ENCODE results near the gene AGAP1. TPM values are rescaled to one million over a fixed set of nuclear protein-coding genes. Genes with fewer than 3 reads are reported as not detected.

The AGAP1 gene
- polyA plus RNA-seq, 1 donor from 2014 or later = 17.4 TPM

DNA sequence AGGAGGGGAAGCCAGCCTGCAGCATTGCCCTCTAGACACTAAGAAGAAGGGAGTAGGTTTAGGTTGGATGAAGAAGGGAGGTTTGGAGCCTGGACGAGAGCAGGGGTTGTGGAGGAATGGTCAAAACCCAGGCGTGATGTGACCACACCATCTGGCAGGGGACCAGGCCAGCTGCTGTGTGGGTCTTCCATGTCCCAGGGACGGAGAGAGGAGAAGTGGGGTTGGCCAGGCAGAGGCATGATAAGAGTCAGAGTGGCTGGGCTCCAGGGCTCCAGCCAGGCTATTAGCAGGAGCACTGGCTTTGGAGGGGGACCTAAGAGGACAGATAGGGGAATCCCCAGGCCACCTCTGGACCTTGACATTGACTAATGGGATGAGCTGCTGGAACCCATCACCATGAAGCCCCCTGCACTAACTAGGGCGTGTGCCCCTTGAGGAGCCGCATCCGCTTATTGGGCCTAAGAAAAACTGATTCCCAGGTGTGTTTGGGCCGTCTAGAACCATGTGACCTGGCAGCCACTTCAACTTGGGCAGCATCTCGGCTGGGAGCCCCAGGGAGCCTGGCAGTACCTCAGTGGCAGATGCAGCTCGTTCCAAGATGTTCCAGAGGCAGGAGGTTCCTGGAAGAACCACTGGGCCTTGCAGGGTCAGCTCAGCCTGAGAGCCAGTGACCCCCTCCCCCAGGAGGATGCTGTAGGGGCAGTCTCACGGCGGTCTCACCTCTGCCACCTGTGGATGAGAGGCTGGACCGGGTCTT lies 235.1 kb downstream of the AGAP1 start:
- Histone ChIP-seq H4K20me1 (ENCODE audit: insufficient read depth) (no peaks in the 10 kb centered on the region), H3K4me3 (ENCODE audit: low read length) (peak overlapping the region; percentile 8), H2AFZ (ENCODE audit: low read depth, low read length) (no peak overlapping the region), H3K4me2 (ENCODE audit: low read length) (no peak overlapping the region), H3K27ac (ENCODE audit: low read length) (no peak overlapping the region), H3K36me3 (ENCODE audit: insufficient read depth, low read length) (no peaks in the 10 kb centered on the region), H3K9ac (ENCODE audit: low read length) (no peak overlapping the region), H3K9me2 (ENCODE audit: insufficient read depth, low read length) (no peaks in the 10 kb centered on the region), H3K79me2 (replicated peaks; ENCODE audit: insufficient read depth, low read length) (no peaks in the 10 kb centered on the region), H3K27me3 (ENCODE audit: insufficient read depth, low read depth, low read length) (no peaks in the 10 kb centered on the region), H3F3A (ENCODE audit: insufficient read depth, low read length, poor library complexity, severe bottlenecking) (no peaks in the 10 kb centered on the region), H3K9me3 (ENCODE audit: low read length) (no peaks in the 10 kb centered on the region)
- TF ChIP-seq, protein P1, sequence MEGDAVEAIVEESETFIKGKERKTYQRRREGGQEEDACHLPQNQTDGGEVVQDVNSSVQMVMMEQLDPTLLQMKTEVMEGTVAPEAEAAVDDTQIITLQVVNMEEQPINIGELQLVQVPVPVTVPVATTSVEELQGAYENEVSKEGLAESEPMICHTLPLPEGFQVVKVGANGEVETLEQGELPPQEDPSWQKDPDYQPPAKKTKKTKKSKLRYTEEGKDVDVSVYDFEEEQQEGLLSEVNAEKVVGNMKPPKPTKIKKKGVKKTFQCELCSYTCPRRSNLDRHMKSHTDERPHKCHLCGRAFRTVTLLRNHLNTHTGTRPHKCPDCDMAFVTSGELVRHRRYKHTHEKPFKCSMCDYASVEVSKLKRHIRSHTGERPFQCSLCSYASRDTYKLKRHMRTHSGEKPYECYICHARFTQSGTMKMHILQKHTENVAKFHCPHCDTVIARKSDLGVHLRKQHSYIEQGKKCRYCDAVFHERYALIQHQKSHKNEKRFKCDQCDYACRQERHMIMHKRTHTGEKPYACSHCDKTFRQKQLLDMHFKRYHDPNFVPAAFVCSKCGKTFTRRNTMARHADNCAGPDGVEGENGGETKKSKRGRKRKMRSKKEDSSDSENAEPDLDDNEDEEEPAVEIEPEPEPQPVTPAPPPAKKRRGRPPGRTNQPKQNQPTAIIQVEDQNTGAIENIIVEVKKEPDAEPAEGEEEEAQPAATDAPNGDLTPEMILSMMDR (IDR thresholded peaks at IDR 0.05; ENCODE audit: poor library complexity, severe bottlenecking) = no peak
- no peak for TF ChIP-seq EP300 (conservative IDR thresholded peaks at IDR 0.05; ENCODE audit: poor library complexity, severe bottlenecking)
- no peak for TF ChIP-seq EZH2 (IDR thresholded peaks at IDR 0.05; ENCODE audit: borderline replicate concordance, insufficient read depth, low read length, poor library complexity, severe bottlenecking)
- no peak for TF ChIP-seq TAF1 (IDR thresholded peaks at IDR 0.05; ENCODE audit: low read depth)
- TF ChIP-seq RAD21 (conservative IDR thresholded peaks at IDR 0.05) = no peak
- no peak for TF ChIP-seq POLR2AphosphoS5 (IDR thresholded peaks at IDR 0.05)
- no peak for TF ChIP-seq SMC3 (conservative IDR thresholded peaks at IDR 0.05; ENCODE audit: poor library complexity)
- TF ChIP-seq MXI1 (conservative IDR thresholded peaks at IDR 0.05; ENCODE audit: poor library complexity, severe bottlenecking) = no peak
- TF ChIP-seq, protein P2, sequence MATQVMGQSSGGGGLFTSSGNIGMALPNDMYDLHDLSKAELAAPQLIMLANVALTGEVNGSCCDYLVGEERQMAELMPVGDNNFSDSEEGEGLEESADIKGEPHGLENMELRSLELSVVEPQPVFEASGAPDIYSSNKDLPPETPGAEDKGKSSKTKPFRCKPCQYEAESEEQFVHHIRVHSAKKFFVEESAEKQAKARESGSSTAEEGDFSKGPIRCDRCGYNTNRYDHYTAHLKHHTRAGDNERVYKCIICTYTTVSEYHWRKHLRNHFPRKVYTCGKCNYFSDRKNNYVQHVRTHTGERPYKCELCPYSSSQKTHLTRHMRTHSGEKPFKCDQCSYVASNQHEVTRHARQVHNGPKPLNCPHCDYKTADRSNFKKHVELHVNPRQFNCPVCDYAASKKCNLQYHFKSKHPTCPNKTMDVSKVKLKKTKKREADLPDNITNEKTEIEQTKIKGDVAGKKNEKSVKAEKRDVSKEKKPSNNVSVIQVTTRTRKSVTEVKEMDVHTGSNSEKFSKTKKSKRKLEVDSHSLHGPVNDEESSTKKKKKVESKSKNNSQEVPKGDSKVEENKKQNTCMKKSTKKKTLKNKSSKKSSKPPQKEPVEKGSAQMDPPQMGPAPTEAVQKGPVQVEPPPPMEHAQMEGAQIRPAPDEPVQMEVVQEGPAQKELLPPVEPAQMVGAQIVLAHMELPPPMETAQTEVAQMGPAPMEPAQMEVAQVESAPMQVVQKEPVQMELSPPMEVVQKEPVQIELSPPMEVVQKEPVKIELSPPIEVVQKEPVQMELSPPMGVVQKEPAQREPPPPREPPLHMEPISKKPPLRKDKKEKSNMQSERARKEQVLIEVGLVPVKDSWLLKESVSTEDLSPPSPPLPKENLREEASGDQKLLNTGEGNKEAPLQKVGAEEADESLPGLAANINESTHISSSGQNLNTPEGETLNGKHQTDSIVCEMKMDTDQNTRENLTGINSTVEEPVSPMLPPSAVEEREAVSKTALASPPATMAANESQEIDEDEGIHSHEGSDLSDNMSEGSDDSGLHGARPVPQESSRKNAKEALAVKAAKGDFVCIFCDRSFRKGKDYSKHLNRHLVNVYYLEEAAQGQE (IDR thresholded peaks at IDR 0.05; ENCODE audit: borderline replicate concordance) = no peak

DNA sequence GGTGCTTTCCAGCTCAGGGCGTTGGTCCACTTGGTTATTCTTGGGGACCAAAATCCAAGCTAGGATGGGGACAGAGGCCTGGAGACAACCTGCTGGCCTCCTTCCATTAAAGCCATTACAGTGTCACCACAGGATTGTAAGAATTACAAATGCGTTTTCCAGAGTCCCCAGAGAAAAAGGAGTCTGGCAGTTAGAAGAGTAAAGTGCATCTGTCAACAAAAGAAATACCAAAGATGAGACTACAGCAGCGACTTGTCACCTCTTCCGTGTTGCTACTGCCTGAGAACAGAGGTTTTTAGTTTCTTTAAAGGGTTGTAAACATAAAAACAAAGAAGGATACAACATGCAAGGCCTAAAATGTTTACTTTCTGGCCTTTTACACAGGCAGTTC lies 235.7 kb downstream of the AGAP1 start:
- H3K9ac ChIP-seq (ENCODE audit: low read length) = no peak overlapping the region
- H3K36me3 ChIP-seq (ENCODE audit: insufficient read depth, low read length) = no peaks in the 10 kb centered on the region
- peak overlapping the region; percentile 34 for H3K4me2 ChIP-seq (ENCODE audit: low read length)
- no peaks in the 10 kb centered on the region for H3K27me3 ChIP-seq (ENCODE audit: insufficient read depth, low read depth, low read length)
- H3K4me3 ChIP-seq (ENCODE audit: low read length) = peak overlapping the region; percentile 8
- TF ChIP-seq POLR2AphosphoS5 (IDR thresholded peaks at IDR 0.05) = peak; percentile 48
- TF ChIP-seq, protein P1 (IDR thresholded peaks at IDR 0.05; ENCODE audit: poor library complexity, severe bottlenecking) = no peak
- peak; percentile 68 for TF ChIP-seq EP300 (conservative IDR thresholded peaks at IDR 0.05; ENCODE audit: poor library complexity, severe bottlenecking)
- TF ChIP-seq, protein P2 (IDR thresholded peaks at IDR 0.05; ENCODE audit: borderline replicate concordance) = peak; percentile 87
- H3K27ac ChIP-seq (ENCODE audit: low read length) = peak overlapping the region; percentile 38
- no peaks in the 10 kb centered on the region for H3K9me2 ChIP-seq (ENCODE audit: insufficient read depth, low read length)
- H3K9me3 ChIP-seq (ENCODE audit: low read length) = no peaks in the 10 kb centered on the region
- no peaks in the 10 kb centered on the region for H3K79me2 ChIP-seq (replicated peaks; ENCODE audit: insufficient read depth, low read length)
- H4K20me1 ChIP-seq (ENCODE audit: insufficient read depth) = no peaks in the 10 kb centered on the region
- no peak overlapping the region for H2AFZ ChIP-seq (ENCODE audit: low read depth, low read length)
- no peaks in the 10 kb centered on the region for H3F3A ChIP-seq (ENCODE audit: insufficient read depth, low read length, poor library complexity, severe bottlenecking)

Measured in neural cell (in vitro differentiated cells).